Endothelial cell of coronary artery (primary cell): ENCODE measurements around the gene ACHE. TPM values are rescaled to one million over a fixed set of nuclear protein-coding genes. Genes with fewer than 3 reads are reported as not detected.

Experiments used
- total RNA-seq: library from RNA; depleted of rRNA; stranded (reverse); fragments of >200 nt; gene quantifications from 2 replicates; pipeline ENCODE4 v1.2.3, GENCODE V29; 2014

Gene ACHE
- 0.18 and 0.28 TPM in 2 replicates for total RNA-seq

DNA sequence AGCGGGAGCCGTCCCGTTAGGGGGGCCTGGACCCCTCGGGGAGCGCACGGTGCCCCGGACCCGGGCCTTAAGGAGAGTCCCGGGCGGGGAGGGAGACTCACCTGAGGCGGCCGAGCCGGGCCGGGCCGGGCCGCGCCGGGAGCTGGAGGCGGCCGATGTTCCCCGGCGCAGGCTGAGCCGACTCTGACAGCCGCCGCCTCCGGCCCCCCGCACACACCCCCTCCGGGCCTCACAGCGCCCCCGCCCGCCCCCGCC is at the start of gene ACHE:
Gene ACHE, minus strand, starts transcription at position 188 of the 255 bp plus-strand sequence. CDS start 1,656 bp downstream, outside the sequence.

DNA sequence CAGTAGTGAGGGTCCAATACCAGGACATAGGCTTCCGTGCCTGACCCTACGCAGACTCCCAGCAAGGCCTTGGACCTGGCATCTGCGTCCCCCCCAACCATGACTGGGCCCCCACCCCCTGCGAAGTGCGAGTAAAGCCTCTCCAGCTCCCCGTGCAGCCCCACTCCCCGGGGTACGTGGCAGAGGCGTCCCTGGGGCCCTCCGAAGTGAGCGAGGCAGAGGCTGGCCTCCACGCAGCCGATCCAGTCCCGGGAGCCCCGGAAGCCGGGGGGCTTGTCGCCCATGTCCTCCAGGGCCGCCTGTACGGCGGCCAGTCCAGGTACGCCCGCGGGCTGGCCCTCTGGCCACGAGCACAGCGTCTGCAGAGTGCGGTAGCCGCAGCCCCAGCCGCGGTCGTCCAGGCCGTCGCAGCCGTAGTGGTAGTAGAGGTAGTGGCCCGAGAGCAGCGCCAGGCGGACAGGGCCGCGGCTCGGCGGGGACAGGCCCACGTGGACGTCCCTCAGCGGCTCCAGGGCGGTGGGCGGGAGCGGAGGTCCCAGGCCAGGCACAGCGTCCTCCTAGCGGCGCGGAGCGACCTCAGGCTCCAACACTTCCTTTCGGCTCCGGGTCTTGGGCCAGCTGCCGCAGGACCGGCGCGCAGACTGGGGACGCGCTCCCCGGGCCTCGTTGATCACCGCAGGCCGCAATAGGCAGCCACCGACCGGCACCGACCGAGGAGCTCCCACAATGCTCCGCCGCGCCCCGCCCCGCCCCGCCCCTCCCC is 6.5 kb downstream of the ACHE start, which contains the start of gene UFSP1:
Gene UFSP1, minus strand, starts transcription at position 728 of the 763 bp plus-strand sequence. Its CDS starts 444 bp downstream, at position 284.

GRCh38 chr7:100874577-100875355 is 20.9 kb downstream of the ACHE start, which contains the start of gene SRRT:
Gene SRRT (plus strand): TSS chr7:100875103. CDS start chr7:100875591, 488 bp downstream.

DNA sequence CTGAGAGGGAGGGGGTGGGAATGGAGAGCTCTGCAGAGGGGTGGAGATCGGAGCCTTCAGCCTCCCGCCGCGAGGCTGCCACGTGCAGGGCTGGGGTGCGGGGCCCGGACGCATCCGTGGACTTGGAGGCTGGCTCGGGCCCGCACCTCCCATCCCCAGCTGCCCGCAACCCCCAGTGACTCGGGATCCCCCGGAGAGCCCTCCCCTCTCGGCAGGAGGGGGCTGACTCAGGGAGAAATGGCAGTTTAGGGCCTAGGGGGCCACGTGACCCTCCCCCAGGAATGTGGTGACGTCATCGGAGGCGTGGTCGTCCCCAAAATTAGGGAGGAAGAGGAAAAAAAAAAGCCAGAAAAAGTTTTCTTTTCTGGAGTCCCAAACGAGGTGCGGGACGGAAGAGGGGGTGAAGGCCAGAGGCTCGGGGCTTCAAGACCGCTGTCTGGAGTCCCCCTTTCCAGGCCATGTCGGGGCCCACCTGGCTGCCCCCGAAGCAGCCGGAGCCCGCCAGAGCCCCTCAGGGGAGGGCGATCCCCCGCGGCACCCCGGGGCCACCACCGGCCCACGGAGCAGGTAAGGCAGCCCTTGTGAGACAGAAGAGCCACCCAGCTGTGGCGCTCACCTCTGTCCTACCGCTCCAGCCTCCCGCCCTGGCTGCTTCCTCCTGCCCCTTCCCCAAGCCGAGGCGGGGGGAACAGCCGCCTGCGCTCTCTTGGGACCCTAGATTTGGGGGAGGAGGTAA is 28.5 kb downstream of the ACHE start, which contains the start of gene TRIP6:
Gene TRIP6, plus strand, starts transcription at position 348 of the 736 bp plus-strand sequence. Its CDS starts 111 bp downstream, at position 459.

DNA sequence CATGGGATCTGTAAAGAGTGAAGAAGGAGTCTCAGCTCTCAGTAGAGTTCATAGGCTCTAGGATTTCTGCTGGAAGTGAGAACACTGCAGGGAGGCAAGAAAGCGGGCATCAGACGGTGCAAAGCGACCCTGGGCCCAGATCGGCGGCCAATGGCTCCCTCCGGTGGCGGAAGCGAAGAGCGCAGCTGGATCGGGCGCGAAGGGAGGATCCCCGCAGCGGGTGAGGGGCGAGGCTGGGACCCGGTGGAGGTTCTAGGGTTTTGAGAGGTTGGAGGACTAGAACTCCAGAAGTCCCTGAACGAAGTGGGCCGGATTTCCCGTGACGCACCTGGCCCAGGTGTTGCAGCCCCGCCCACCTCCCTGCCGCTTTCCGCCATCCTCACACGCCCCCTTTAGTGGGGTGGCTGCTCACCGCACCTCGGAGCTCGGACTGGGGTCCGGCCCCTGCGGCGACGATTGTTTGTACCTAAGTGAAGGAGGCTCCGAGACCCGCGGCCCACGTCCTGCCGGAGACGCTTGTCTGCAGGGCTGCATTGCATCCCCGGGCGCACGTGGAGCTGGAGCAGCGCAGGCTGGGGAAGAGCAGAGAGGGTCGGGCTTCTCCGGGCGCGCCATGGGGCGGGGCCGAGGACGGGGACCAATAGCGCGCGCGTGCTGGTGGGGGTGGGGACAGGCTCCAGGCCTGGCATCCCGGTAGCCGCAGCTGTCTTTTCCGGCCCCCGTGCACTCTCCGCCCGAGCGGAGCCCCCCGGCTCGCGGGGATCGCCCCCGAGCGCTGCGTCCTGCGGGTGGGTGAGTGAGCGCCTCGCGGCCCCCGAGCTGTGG is 43.4 kb downstream of the ACHE start, which contains the start of gene SLC12A9:
Gene SLC12A9, plus strand, starts transcription at position 666 of the 825 bp plus-strand sequence. CDS start 1,485 bp downstream, outside the sequence.

Other genes with a start within 250 kb of the ACHE start
- not detected in 2 replicates for gene ACTL6B, start 239.4 kb downstream of the ACHE start, total RNA-seq
- gene GNB2, start 222.1 kb downstream of the ACHE start, total RNA-seq = 79.3 and 96.9 TPM in 2 replicates
- gene GIGYF1, start 201.6 kb downstream of the ACHE start, total RNA-seq = 12.1 and 16.4 TPM in 2 replicates
- 34.6 and 45.7 TPM in 2 replicates for gene POP7, start 189.8 kb downstream of the ACHE start, total RNA-seq
- gene EPO, start 175.4 kb downstream of the ACHE start, total RNA-seq = not detected in 2 replicates
- gene ZAN, start 162.3 kb downstream of the ACHE start, total RNA-seq = not detected in 2 replicates
- 281 and 308 TPM in 2 replicates for gene EPHB4, start 68.4 kb downstream of the ACHE start, total RNA-seq
- gene SLC12A9, start 43.2 kb downstream of the ACHE start, total RNA-seq = 20.0 and 22.2 TPM in 2 replicates
- gene TRIP6, start 28.5 kb downstream of the ACHE start, total RNA-seq = 64.1 and 73.1 TPM in 2 replicates
- gene SRRT, start 20.8 kb downstream of the ACHE start, total RNA-seq = 49.1 and 58.4 TPM in 2 replicates
- 2.5 and 5.3 TPM in 2 replicates for gene UFSP1, start 6.2 kb downstream of the ACHE start, total RNA-seq
- gene MUC3A, start 53.6 kb upstream of the ACHE start, total RNA-seq = under 0.01 TPM in 1 of 2 replicates, not detected in the other
- gene MUC12, start 73.7 kb upstream of the ACHE start, total RNA-seq = not detected in 2 replicates
- not detected in 2 replicates for gene MUC17, start 124.2 kb upstream of the ACHE start, total RNA-seq
- gene TRIM56, start 189.6 kb upstream of the ACHE start, total RNA-seq = 18.7 and 36.1 TPM in 2 replicates
- gene SERPINE1, start 231.2 kb upstream of the ACHE start, total RNA-seq = 1,365 and 3,900 TPM in 2 replicates